Stimulated activated CD8-positive, alpha-beta memory T cell treated with anti-CD3 and anti-CD28 coated beads, Interleukin-15, amount 100 ng/mL, for 1 hour (primary cell): ENCODE measurements around the gene NSL1.

Experiments used
- DNase-seq: peaks from one replicate; pipeline ENCODE4 v3.0.0-alpha.2; 2020; ENCODE audit warnings: low read depth

The NSL1 gene

GRCh38 chr1:212685429-212685828, 106.1 kb downstream of the NSL1 start:
- DNase-seq: no peak

GRCh38 chr1:212684521-212685090, 107.0 kb downstream of the NSL1 start:
- DNase-seq: no peak

GRCh38 chr1:212684076-212684475, 107.5 kb downstream of the NSL1 start:
- no peak for DNase-seq

- DNase-seq: no peak
Measured at GRCh38 chr1:212683357-212683722, 108.2 kb downstream of the NSL1 start.

- no peak for DNase-seq
Measured at GRCh38 chr1:212680680-212681389, 110.7 kb downstream of the NSL1 start.

GRCh38 chr1:212678456-212679410, 112.8 kb downstream of the NSL1 start:
- DNase-seq: no peak

- no peak for DNase-seq
Measured at GRCh38 chr1:212677573-212677972, 114.0 kb downstream of the NSL1 start.

- DNase-seq: no peak
Measured at GRCh38 chr1:212677136-212677535, 114.4 kb downstream of the NSL1 start.
